Hepatocyte (in vitro differentiated cells): ENCODE data around the gene IL15RA. TPM values are rescaled to one million over a fixed set of nuclear protein-coding genes. Genes with fewer than 3 reads are reported as not detected.

Experiments
- DNase-seq: peaks from one replicate; pipeline ENCODE4 v3.0.0-alpha.2; 2016; ENCODE audit warnings: low spot score
- H2AFZ ChIP-seq: fragments of 200-600 bp; sonication (generic); 2 replicates; pipeline ENCODE4 v1.6.0; 2016; ENCODE audit warnings: antibody characterized with exemption, mild to moderate bottlenecking
- H3K27ac ChIP-seq: fragments of 200-600 bp; sonication (generic); 2 replicates; pipeline ENCODE4 v1.5.1; 2016; ENCODE audit warnings: mild to moderate bottlenecking
- H3K27me3 ChIP-seq: fragments of 200-600 bp; sonication (generic); 2 replicates; pipeline ENCODE4 v1.6.1; 2016
- H3K36me3 ChIP-seq: fragments of 200-600 bp; sonication (generic); replicated peaks from 2 replicates; pipeline ENCODE4 v1.5.1; 2016; ENCODE audit warnings: low read depth; ENCODE audit not compliant: insufficient read depth
- H3K4me1 ChIP-seq: fragments of 200-600 bp; sonication (generic); 2 replicates; pipeline ENCODE4 v1.5.1; 2016; ENCODE audit warnings: mild to moderate bottlenecking, moderate library complexity; ENCODE audit not compliant: insufficient read depth
- H3K4me2 ChIP-seq: fragments of 200-600 bp; sonication (generic); 2 replicates; pipeline ENCODE4 v1.6.0; 2016
- H3K4me3 ChIP-seq: fragments of 200-600 bp; sonication (generic); 2 replicates; pipeline ENCODE4 v1.5.1; 2016; ENCODE audit warnings: mild to moderate bottlenecking
- H3K79me2 ChIP-seq: fragments of 200-600 bp; sonication (generic); 2 replicates; pipeline ENCODE4 v1.6.0; 2017; ENCODE audit warnings: mild to moderate bottlenecking
- H3K9me2 ChIP-seq: fragments of 200-600 bp; sonication (generic); replicated peaks from 2 replicates; pipeline ENCODE4 v1.6.0; 2017; ENCODE audit warnings: mild to moderate bottlenecking; ENCODE audit not compliant: insufficient read depth
- H3K9me3 ChIP-seq: fragments of 200-600 bp; sonication (generic); 2 replicates; pipeline ENCODE4 v1.5.1; 2016; ENCODE audit warnings: low read depth, mild to moderate bottlenecking
- H4K20me1 ChIP-seq: fragments of 200-600 bp; sonication (generic); 2 replicates; pipeline ENCODE4 v1.6.0; 2016; ENCODE audit warnings: mild to moderate bottlenecking; ENCODE audit not compliant: insufficient read depth, poor library complexity, severe bottlenecking
- CTCF ChIP-seq: fragments of 200-600 bp; sonication (generic); IDR thresholded peaks from 2 replicates; pipeline ENCODE4 v1.5.1; 2016; ENCODE audit warnings: antibody characterized with exemption, mild to moderate bottlenecking; ENCODE audit not compliant: poor library complexity
- EZH2 ChIP-seq: fragments of 200-600 bp; sonication (generic); IDR thresholded peaks from 2 replicates; pipeline ENCODE4 v1.6.1; 2016; ENCODE audit warnings: antibody characterized with exemption, mild to moderate bottlenecking, borderline replicate concordance
- EZH2phosphoT487 ChIP-seq: fragments of 200-600 bp; sonication (generic); IDR thresholded peaks from one replicate; pipeline ENCODE4 v1.6.1; 2018; ENCODE audit warnings: antibody characterized with exemption, mild to moderate bottlenecking, low read depth, moderate library complexity; ENCODE audit not compliant: unreplicated experiment, severe bottlenecking
- WGBS: methylation state at CpG from one replicate; pipeline ENCODE4 v1.1.6; 2016; ENCODE audit warnings: low lambda C conversion rate; ENCODE audit errors: missing lambda C conversion rate; 5-methylcytosine and 5-hydroxymethylcytosine counted together
- polyA plus RNA-seq: library from polyadenylated mRNA; unstranded; fragments of >200 nt; fragmentation: Nextera tagmentation; extraction: Ambion mirVana; gene quantifications from 2 replicates; pipeline ENCODE4 v1.2.1, GENCODE V29; 2016
- total RNA-seq: library from RNA; depleted of rRNA; stranded (reverse); fragments of >200 nt; gene quantifications from 2 replicates; pipeline ENCODE4 v1.2.3, GENCODE V29; 2014

IL15RA gene
- total and polyA plus RNA-seq, 2 experiments from 2014 or later: 2.4 to 3.8 TPM

- Histone ChIP-seq H3K4me3 (no peak overlapping the region), H3K36me3 (no peaks in the 10 kb centered on the region), H3K9me2 (no peaks in the 10 kb centered on the region), H3K27me3 (no peaks in the 10 kb centered on the region), H3K79me2 (no peaks in the 10 kb centered on the region), H2AFZ (no peak overlapping the region), H3K4me1 (no peaks in the 10 kb centered on the region), H3K27ac (no peak overlapping the region), H4K20me1 (no peaks in the 10 kb centered on the region), H3K4me2 (no peak overlapping the region), H3K9me3 (no peaks in the 10 kb centered on the region)
- 98% methylated on average over 5 of the region's 5 CpGs for WGBS
- TF ChIP-seq EZH2phosphoT487 (no peak), CTCF (no peak), EZH2 (no peak)
- DNase-seq: no peak
Observed at GRCh38 chr10:5985029-5985428, 7.7 kb upstream of the IL15RA start.

- no peak overlapping the region for H3K27ac ChIP-seq
- TF ChIP-seq EZH2 (no peak), CTCF (no peak), EZH2phosphoT487 (no peak)
- no peak overlapping the region for H3K4me3 ChIP-seq
- WGBS: 86% methylated on average over 9 of the region's 9 CpGs
- H2AFZ ChIP-seq: no peak overlapping the region
- no peak for DNase-seq
- no peaks in the 10 kb centered on the region for H3K36me3 ChIP-seq
- no peaks in the 10 kb centered on the region for H3K4me1 ChIP-seq
- no peaks in the 10 kb centered on the region for H3K9me3 ChIP-seq
- no peaks in the 10 kb centered on the region for H3K79me2 ChIP-seq
- H3K27me3 ChIP-seq: peaks cover 12% of the 10 kb centered on the region
- H3K4me2 ChIP-seq: no peak overlapping the region
- no peaks in the 10 kb centered on the region for H4K20me1 ChIP-seq
- H3K9me2 ChIP-seq: no peaks in the 10 kb centered on the region
Observed at GRCh38 chr10:5983774-5984173, 6.4 kb upstream of the IL15RA start.

DNA sequence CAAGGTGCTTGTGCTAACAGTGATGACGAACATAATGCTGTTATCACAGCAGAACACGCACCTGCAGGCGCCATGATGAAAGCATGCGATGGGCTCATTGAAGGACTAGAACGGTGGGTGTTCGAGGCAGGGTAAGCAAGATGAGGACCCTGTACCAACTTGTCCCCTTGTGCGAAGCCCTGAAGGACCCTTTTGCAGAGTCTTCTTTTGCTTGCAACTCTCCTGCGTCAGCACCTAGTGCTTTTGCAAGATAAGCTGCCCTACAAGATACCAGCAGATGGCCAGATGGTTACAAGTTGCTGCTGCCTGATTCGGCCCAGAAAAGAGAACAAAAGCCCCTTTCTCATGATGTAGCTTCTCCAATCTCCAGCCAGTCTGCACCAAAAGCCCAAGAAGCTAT is 4.2 kb upstream of the IL15RA start:
- no peak overlapping the region for H3K4me3 ChIP-seq
- DNase-seq: no peak
- no peaks in the 10 kb centered on the region for H3K4me1 ChIP-seq
- H2AFZ ChIP-seq: no peak overlapping the region
- no peak overlapping the region for H3K4me2 ChIP-seq
- no peaks in the 10 kb centered on the region for H3K9me3 ChIP-seq
- no peak overlapping the region for H3K27ac ChIP-seq
- no peaks in the 10 kb centered on the region for H3K9me2 ChIP-seq
- TF ChIP-seq EZH2phosphoT487 (no peak), EZH2 (no peak), CTCF (no peak)
- no peaks in the 10 kb centered on the region for H4K20me1 ChIP-seq
- no peaks in the 10 kb centered on the region for H3K36me3 ChIP-seq
- H3K79me2 ChIP-seq: no peaks in the 10 kb centered on the region
- WGBS: 94% methylated on average over 9 of the region's 9 CpGs
- peaks cover 20% of the 10 kb centered on the region for H3K27me3 ChIP-seq

DNA sequence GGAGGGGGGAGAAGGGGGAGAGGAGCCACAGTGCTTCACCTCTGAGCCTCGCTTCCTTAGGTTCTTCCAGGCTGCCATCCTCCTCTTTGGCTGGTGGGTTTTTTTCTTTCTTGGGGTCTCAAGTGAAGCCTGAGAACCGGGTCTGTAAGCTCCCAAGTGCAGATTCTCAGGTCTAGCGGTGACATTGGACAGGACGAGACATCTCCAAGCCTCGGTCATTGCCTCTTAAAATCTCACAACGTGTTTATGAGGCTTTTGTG is 817 bp upstream of the IL15RA start:
- H3K4me3 ChIP-seq: peak overlapping the region; percentile 97
- no peaks in the 10 kb centered on the region for H3K9me3 ChIP-seq
- H3K79me2 ChIP-seq: no peaks in the 10 kb centered on the region
- TF ChIP-seq CTCF: no peak
- no peak for TF ChIP-seq EZH2phosphoT487
- H3K27ac ChIP-seq: no peak overlapping the region
- H4K20me1 ChIP-seq: no peaks in the 10 kb centered on the region
- H3K4me2 ChIP-seq: peak overlapping the region; percentile 99
- H3K36me3 ChIP-seq: no peaks in the 10 kb centered on the region
- no peak for DNase-seq
- H3K27me3 ChIP-seq: peaks cover 35% of the 10 kb centered on the region
- H3K9me2 ChIP-seq: no peaks in the 10 kb centered on the region
- peak overlapping the region; percentile 81 for H2AFZ ChIP-seq
- H3K4me1 ChIP-seq: no peaks in the 10 kb centered on the region
- 16% methylated on average over 6 of the region's 6 CpGs for WGBS
